Measurements from ENCODE around the gene TSPAN8.

DNA sequence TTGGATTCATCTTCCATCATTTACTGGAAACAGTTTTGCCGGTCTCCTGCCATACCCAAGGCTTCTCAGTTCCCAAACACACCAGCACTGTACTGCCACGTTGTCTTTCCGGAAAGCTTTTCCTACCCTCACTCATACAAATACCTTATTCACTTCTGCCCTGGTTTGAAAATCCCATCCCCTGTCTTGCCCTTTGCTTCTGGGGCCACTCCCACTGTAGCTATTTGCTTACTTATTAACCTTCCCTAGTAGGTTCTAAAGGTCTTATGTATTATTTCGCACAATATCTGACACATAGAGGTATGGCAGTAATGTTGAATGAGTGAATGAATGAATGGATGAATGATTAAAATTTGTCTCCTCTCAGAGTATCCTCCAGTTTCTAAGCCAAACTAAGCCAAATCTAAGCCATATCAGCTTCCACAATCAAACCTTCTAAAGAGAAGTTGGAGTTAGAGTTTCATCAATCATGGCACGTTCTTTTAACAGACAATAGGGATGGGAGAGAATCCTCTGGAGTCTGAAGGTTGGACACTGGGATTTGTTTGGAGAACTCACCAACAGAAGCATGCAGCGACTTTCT is 18.6 kb downstream of the TSPAN8 start:
- TF ChIP-seq POLR2A (IDR thresholded peaks at IDR 0.05) (no peak), CTCF (IDR thresholded peaks at IDR 0.05) (no peak)
